PC-3 (cell line): ENCODE results near the gene FOXO6. TPM values are rescaled to one million over a fixed set of nuclear protein-coding genes. Genes with fewer than 3 reads are reported as not detected.

Source experiments
- ATAC-seq: fragments of 200-7000 bp; cut with Tn5 transposase; 2 replicates; pipeline ENCODE4 v1.9.1; 2020; ENCODE audit warnings: mild to moderate bottlenecking, moderate library complexity
- BruUV-seq: library from RNA; stranded (reverse); fragments of 400-500 nt; replicated peaks from 2 replicates; lab custom pipeline; 2021; lab: Mats Ljungman, UMichigan
- CTCF ChIA-PET: fragments of 300-600 bp; sonication (Branson Sonifier 250); formaldehyde crosslinking; loops from one replicate; lab custom pipeline; 2022; ENCODE audit warnings: antibody characterized with exemption; lab: Charles Lee
- POLR2A ChIA-PET: fragments of 300-600 bp; sonication (Branson Sonifier 250); formaldehyde crosslinking; loops from one replicate; lab custom pipeline; 2022; ENCODE audit warnings: antibody characterized with exemption; ENCODE audit not compliant: unreplicated experiment; lab: Charles Lee
- DNase-seq: peaks from one replicate; pipeline ENCODE4 v3.0.0-alpha.2; 2015
- H2AFZ ChIP-seq: fragments of 300-600 bp; sonication (generic); 2 replicates; pipeline ENCODE4 v1.6.0; 2016; ENCODE audit warnings: antibody characterized with exemption, low read length
- H3F3A ChIP-seq: fragments of 300-600 bp; sonication (generic); one replicate; pipeline ENCODE4 v1.6.0; 2017; ENCODE audit warnings: antibody characterized with exemption, low read length, control low read depth, mild to moderate bottlenecking; ENCODE audit not compliant: unreplicated experiment
- H3K27ac ChIP-seq: fragments of 300-600 bp; sonication (generic); 2 replicates; pipeline ENCODE4 v1.5.1; 2016; ENCODE audit warnings: mild to moderate bottlenecking, low read length
- H3K27me3 ChIP-seq: fragments of 300-600 bp; sonication (generic); 2 replicates; pipeline ENCODE4 v1.6.1; 2016; ENCODE audit warnings: low read length, mixed read lengths
- H3K36me3 ChIP-seq: fragments of 300-600 bp; sonication (generic); 2 replicates; pipeline ENCODE4 v1.6.1; 2016; ENCODE audit warnings: low read depth, mixed run types, low read length, mixed read lengths
- H3K4me1 ChIP-seq: fragments of 300-600 bp; sonication (generic); 2 replicates; pipeline ENCODE4 v1.5.1; 2016; ENCODE audit warnings: low read length; ENCODE audit not compliant: insufficient read depth
- H3K4me2 ChIP-seq: fragments of 300-600 bp; sonication (generic); 2 replicates; pipeline ENCODE4 v1.6.0; 2016; ENCODE audit warnings: low read length
- H3K4me3 ChIP-seq: fragments of 300-600 bp; sonication (generic); 2 replicates; pipeline ENCODE4 v1.5.1; 2016; ENCODE audit warnings: mild to moderate bottlenecking, low read length, mixed read lengths
- H3K79me2 ChIP-seq: fragments of 300-600 bp; sonication (generic); 2 replicates; pipeline ENCODE4 v1.6.1; 2017; ENCODE audit warnings: low read length, mixed read lengths
- H3K9ac ChIP-seq: fragments of 300-600 bp; sonication (generic); 2 replicates; pipeline ENCODE4 v1.6.0; 2016; ENCODE audit warnings: mild to moderate bottlenecking, low read length
- H3K9me2 ChIP-seq: fragments of 300-600 bp; sonication (generic); replicated peaks from 2 replicates; pipeline ENCODE4 v1.6.1; 2016; ENCODE audit warnings: mixed run types, low read length, mixed read lengths
- H3K9me3 ChIP-seq: fragments of 300-600 bp; sonication (generic); 2 replicates; pipeline ENCODE4 v1.6.1; 2016; ENCODE audit warnings: low read length, mixed read lengths
- H4K20me1 ChIP-seq: fragments of 300-600 bp; sonication (generic); 2 replicates; pipeline ENCODE4 v1.6.1; 2016; ENCODE audit warnings: low read length, mixed read lengths
- CTCF ChIP-seq: fragments of 300-600 bp; sonication (generic); conservative IDR thresholded peaks from 2 replicates; pipeline ENCODE4 v1.5.1; 2017; ENCODE audit warnings: antibody characterized with exemption, low read depth, mild to moderate bottlenecking, low read length
- EZH2 ChIP-seq: fragments of 300-600 bp; sonication (generic); IDR thresholded peaks from one replicate; pipeline ENCODE4 v1.6.1; 2017; ENCODE audit warnings: antibody characterized with exemption, mild to moderate bottlenecking, low read length; ENCODE audit not compliant: unreplicated experiment
- EZH2phosphoT487 ChIP-seq: fragments of 300-600 bp; sonication (generic); IDR thresholded peaks from 2 replicates; pipeline ENCODE4 v1.6.1; 2018; ENCODE audit warnings: mild to moderate bottlenecking, antibody characterized with exemption, low read length, borderline replicate concordance
- intact Hi-C: fragments of 100-400 bp; cut with micrococcal nuclease; formaldehyde crosslinking; loops from 2 replicates; pipeline ENCODE4 v1.9.0; 2023
- total RNA-seq: library from RNA; depleted of rRNA; stranded (reverse); fragments of >200 nt; gene quantifications from 2 replicates; pipeline ENCODE4 v1.2.3, GENCODE V29; 2014

The FOXO6 gene
- total RNA-seq, 1 experiment from 2014 or later = 1.2 TPM

- H3K27ac ChIP-seq = no peak overlapping the region
- no peaks in the 10 kb centered on the region for H3K9me2 ChIP-seq
- CTCF ChIA-PET = no interaction called here
- H3K36me3 ChIP-seq = no peaks in the 10 kb centered on the region
- H3K4me1 ChIP-seq = no peaks in the 10 kb centered on the region
- no peaks in the 10 kb centered on the region for H4K20me1 ChIP-seq
- BruUV-seq = no TSS peak
- no peaks in the 10 kb centered on the region for H3F3A ChIP-seq
- peaks cover 28% of the 10 kb centered on the region; the same call in 1 of the 2 replicates for H3K27me3 ChIP-seq
- H3K79me2 ChIP-seq = no peaks in the 10 kb centered on the region
- DNase-seq (no peak), ATAC-seq (no peak)
- H3K4me3 ChIP-seq = no peak overlapping the region
- no peak overlapping the region for H3K9ac ChIP-seq
- intact Hi-C loops = no loop called here
- H3K4me2 ChIP-seq = no peak overlapping the region
- POLR2A ChIA-PET = no interaction called here
- H2AFZ ChIP-seq = no peak overlapping the region
- no peaks in the 10 kb centered on the region for H3K9me3 ChIP-seq
- TF ChIP-seq CTCF (no peak), EZH2 (no peak), EZH2phosphoT487 (no peak)
Measured at GRCh38 chr1:41407664-41408252, 46.5 kb downstream of the FOXO6 start.

DNA sequence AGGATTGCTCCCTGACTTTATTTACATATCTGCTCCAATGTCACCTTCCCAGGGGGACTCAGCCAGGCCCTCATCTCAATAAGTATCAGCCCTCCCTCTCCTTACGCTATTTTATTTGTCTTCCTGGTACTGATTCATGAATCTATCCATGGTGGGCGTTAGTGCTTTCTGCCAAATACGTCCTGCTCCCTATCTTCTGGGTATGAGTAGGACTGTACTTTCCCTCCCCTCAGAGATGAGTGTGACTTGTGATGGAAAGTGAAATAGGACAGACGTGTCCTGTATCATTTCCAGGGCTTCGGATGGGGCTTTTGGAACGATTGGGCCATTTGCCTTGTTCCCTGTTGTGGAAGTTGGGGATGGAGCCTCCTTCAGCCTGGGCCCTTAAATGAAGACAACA lies 47.5 kb downstream of the FOXO6 start:
- Histone ChIP-seq H3K79me2 (no peaks in the 10 kb centered on the region), H3K27ac (no peak overlapping the region), H3K4me3 (no peak overlapping the region), H3K9me2 (no peaks in the 10 kb centered on the region), H3F3A (no peaks in the 10 kb centered on the region), H3K9me3 (no peaks in the 10 kb centered on the region), H3K9ac (no peak overlapping the region), H3K4me2 (no peak overlapping the region), H3K4me1 (no peaks in the 10 kb centered on the region), H2AFZ (no peak overlapping the region), H4K20me1 (no peaks in the 10 kb centered on the region), H3K27me3 (peaks cover 28% of the 10 kb centered on the region; the same call in 1 of the 2 replicates), H3K36me3 (no peaks in the 10 kb centered on the region)
- intact Hi-C loops = no loop called here
- no peak for DNase-seq
- no TSS peak for BruUV-seq
- TF ChIP-seq CTCF (no peak), EZH2phosphoT487 (no peak), EZH2 (no peak)
- POLR2A ChIA-PET = no interaction called here
- no peak for ATAC-seq
- CTCF ChIA-PET = no interaction called here

DNA sequence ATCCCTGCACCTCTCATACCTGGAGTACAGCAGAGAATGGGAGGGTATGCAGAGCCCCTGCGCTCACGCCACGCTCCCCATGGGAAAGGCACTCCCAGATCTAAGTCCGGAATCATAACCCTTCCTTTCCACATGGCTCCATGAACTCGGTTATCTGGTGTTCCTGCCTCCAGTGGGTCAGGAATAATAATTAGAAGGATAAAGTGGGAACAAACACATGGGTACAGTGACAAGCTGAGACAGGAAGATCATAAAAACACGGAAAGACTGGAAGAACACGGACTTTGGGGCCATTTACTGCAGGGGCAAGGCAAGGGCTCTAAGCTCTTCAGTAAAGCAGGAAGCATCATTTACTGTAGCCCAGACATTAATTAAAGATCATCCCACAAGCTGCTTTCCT lies 48.6 kb downstream of the FOXO6 start:
- Histone ChIP-seq H2AFZ (no peak overlapping the region), H3K27ac (no peak overlapping the region), H3K79me2 (no peaks in the 10 kb centered on the region), H3K27me3 (peaks cover 28% of the 10 kb centered on the region; the same call in 1 of the 2 replicates), H3K4me2 (no peak overlapping the region), H3K36me3 (no peaks in the 10 kb centered on the region), H3K9me2 (no peaks in the 10 kb centered on the region), H3K4me3 (no peak overlapping the region), H3K9ac (no peak overlapping the region), H3K4me1 (no peaks in the 10 kb centered on the region), H4K20me1 (no peaks in the 10 kb centered on the region), H3F3A (no peaks in the 10 kb centered on the region), H3K9me3 (no peaks in the 10 kb centered on the region)
- intact Hi-C loops = no loop called here
- ATAC-seq (no peak), DNase-seq (no peak)
- no peak for TF ChIP-seq EZH2phosphoT487
- TF ChIP-seq CTCF = no peak
- no peak for TF ChIP-seq EZH2
- no TSS peak for BruUV-seq
- CTCF ChIA-PET = no interaction called here
- POLR2A ChIA-PET = no interaction called here
